HepG2 (cell line): ENCODE measurements around the gene LYRM4. TPM values are rescaled to one million over a fixed set of nuclear protein-coding genes. Genes with fewer than 3 reads are reported as not detected.

Experiments used
- ATAC-seq: fragments of 200-7000 bp; cut with Tn5 transposase; 3 replicates; pipeline ENCODE4 v1.9.1; 2020; ENCODE audit warnings: mild to moderate bottlenecking, moderate library complexity
- BruUV-seq: library from RNA; stranded (reverse); fragments of 400-500 nt; replicated peaks from 2 replicates; lab custom pipeline; 2021; lab: Mats Ljungman, UMichigan
- CTCF ChIA-PET: fragments of 300-600 bp; formaldehyde crosslinking; extraction: SDS; loops from one replicate; lab custom pipeline; 2021; ENCODE audit warnings: low total read pairs, inconsistent platforms, low intra/inter-chr PET ratio; lab: Yijun Ruan, JAX
- POLR2A ChIA-PET: fragments of 350-600 bp; sonication (Branson Sonifier 250); formaldehyde crosslinking; loops from one replicate; lab custom pipeline; 2020; ENCODE audit warnings: antibody characterized with exemption, inconsistent platforms; lab: Yijun Ruan, JAX
- DNase-seq: peaks from one replicate; pipeline ENCODE4 v3.0.0-alpha.2; 2015; ENCODE audit warnings: low spot score
- FAIRE-seq: peaks from 3 replicates; lab custom pipeline; 2011; peaks lifted over from hg19 to GRCh38; lab: Jason Lieb, UNC
- H2AFZ ChIP-seq: one replicate; pipeline ENCODE4 v1.6.1; 2011; ENCODE audit warnings: low read length, inconsistent platforms
- H3K27ac ChIP-seq: fragments of 300-600 bp; 3 replicates; pipeline ENCODE4 v1.8.0; 2011; ENCODE audit warnings: mixed run types, mild to moderate bottlenecking, mixed read lengths, low read length, inconsistent platforms; ENCODE audit not compliant: insufficient read depth; ENCODE audit errors: extremely low read length
- H3K27me3 ChIP-seq, 2 experiments: fragments of 200-600 bp in 1 of 2; 2 replicates in 1 of 2; 3 replicates in 1 of 2; pipeline versions ENCODE4 v1.6.0 to v1.8.0; 2011; ENCODE audit warnings: low read length in 2 of 2, mild to moderate bottlenecking in 2 of 2, moderate library complexity in 2 of 2, inconsistent platforms in 1 of 2; ENCODE audit not compliant: insufficient read depth in 2 of 2, control insufficient read depth in 1 of 2
- H3K36me3 ChIP-seq, 2 experiments: fragments of 200-600 bp in 1 of 2; replicated peaks in 1 of 2; 2 replicates in 1 of 2; 3 replicates in 1 of 2; pipeline versions ENCODE4 v1.5.1 to v1.8.0; 2011; ENCODE audit warnings: low read length in 2 of 2, inconsistent platforms in 1 of 2; ENCODE audit not compliant: insufficient read depth in 2 of 2, control insufficient read depth in 1 of 2
- H3K4me1 ChIP-seq: 2 replicates; pipeline ENCODE4 v1.5.1; 2012; ENCODE audit warnings: low read length, inconsistent platforms; ENCODE audit not compliant: insufficient read depth
- H3K4me2 ChIP-seq: 2 replicates; pipeline ENCODE4 v1.6.0; 2011; ENCODE audit warnings: low read depth, low read length, inconsistent platforms
- H3K4me3 ChIP-seq, 3 experiments: fragments of 200-600 bp in 1 of 3; sonication (generic), shearing (Covaris generic) in 1 of 3; replicated peaks in 1 of 3; 2 replicates each; pipeline ENCODE4 v1.5.1; 2011 to 2016; ENCODE audit warnings: low read length in 3 of 3, inconsistent platforms in 2 of 3, low read depth in 2 of 3, mild to moderate bottlenecking in 2 of 3, control low read depth in 1 of 3, mixed read lengths in 1 of 3; ENCODE audit not compliant: insufficient read depth in 1 of 3
- H3K79me2 ChIP-seq: one replicate; pipeline ENCODE4 v1.6.1; 2011; ENCODE audit warnings: low read length, inconsistent platforms; ENCODE audit not compliant: insufficient read depth
- H3K9ac ChIP-seq: 2 replicates; pipeline ENCODE4 v1.6.0; 2011; ENCODE audit warnings: mild to moderate bottlenecking, low read depth, low read length, inconsistent platforms; ENCODE audit not compliant: insufficient read depth
- H3K9me3 ChIP-seq: 2 replicates; pipeline ENCODE4 v1.5.1; 2012; ENCODE audit warnings: mild to moderate bottlenecking, low read length
- H4K20me1 ChIP-seq: 2 replicates; pipeline ENCODE4 v1.6.0; 2011; ENCODE audit warnings: inconsistent platforms, mild to moderate bottlenecking, low read length, moderate library complexity; ENCODE audit not compliant: insufficient read depth
- ARNT2 ChIP-seq: sonication (generic); formaldehyde crosslinking; IDR thresholded peaks from 2 replicates; pipeline ENCODE4 v1.8.0; 2022; ENCODE audit warnings: mild to moderate bottlenecking, low read depth, missing genetic modification reagents, moderate library complexity
- BHLHE40 ChIP-seq: IDR thresholded peaks from 2 replicates; pipeline ENCODE4 v1.6.1; 2011; ENCODE audit warnings: low read length, improper control_type of control experiment
- ISL2 ChIP-seq: sonication (generic); formaldehyde crosslinking; IDR thresholded peaks from 2 replicates; pipeline ENCODE4 v1.5.0; 2020; ENCODE audit warnings: missing genetic modification reagents
- MIER2 ChIP-seq: IDR thresholded peaks from 2 replicates; pipeline ENCODE4 v1.6.1; 2016; ENCODE audit warnings: missing biosample characterization, missing genetic modification reagents
- SOX5 ChIP-seq: IDR thresholded peaks from 2 replicates; pipeline ENCODE4 v1.6.1; 2016; ENCODE audit warnings: borderline replicate concordance
- YEATS4 ChIP-seq: sonication (generic); formaldehyde crosslinking; IDR thresholded peaks from 2 replicates; pipeline ENCODE4 v1.4.0; 2020; ENCODE audit warnings: missing genetic modification reagents, borderline replicate concordance
- ZEB1 ChIP-seq: IDR thresholded peaks from 2 replicates; pipeline ENCODE4 v1.6.1; 2012; ENCODE audit warnings: mild to moderate bottlenecking, low read depth, inconsistent platforms; ENCODE audit not compliant: insufficient replicate concordance
- ZFP36 ChIP-seq: fragments of 150-350 bp; IDR thresholded peaks from 2 replicates; pipeline ENCODE4 v1.6.1; 2018; ENCODE audit warnings: borderline replicate concordance, low read length, low read depth; ENCODE audit not compliant: partially characterized antibody
- ZFP36L2 ChIP-seq: sonication (generic); formaldehyde crosslinking; IDR thresholded peaks from 2 replicates; pipeline ENCODE4 v1.4.0; 2020; ENCODE audit warnings: missing genetic modification reagents
- ZFX ChIP-seq: sonication (generic); formaldehyde crosslinking; IDR thresholded peaks from 2 replicates; pipeline ENCODE4 v1.4.0; 2020; ENCODE audit warnings: mild to moderate bottlenecking, low read depth, missing genetic modification reagents, moderate library complexity
- ZNF10 ChIP-seq: sonication (generic); formaldehyde crosslinking; IDR thresholded peaks from 2 replicates; pipeline ENCODE4 v1.4.0; 2020; ENCODE audit warnings: mild to moderate bottlenecking, low read depth, missing genetic modification reagents, borderline replicate concordance
- ZNF547 ChIP-seq: sonication (generic); formaldehyde crosslinking; IDR thresholded peaks from 2 replicates; pipeline ENCODE4 v1.5.1; 2020; ENCODE audit warnings: mild to moderate bottlenecking, missing genetic modification reagents
- ZNF674 ChIP-seq: sonication (generic); formaldehyde crosslinking; IDR thresholded peaks from 2 replicates; pipeline ENCODE4 v1.5.0; 2020; ENCODE audit warnings: low read depth, mild to moderate bottlenecking, missing genetic modification reagents
- ZZZ3 ChIP-seq: sonication (generic); formaldehyde crosslinking; IDR thresholded peaks from 2 replicates; pipeline ENCODE4 v1.4.0; 2020; ENCODE audit warnings: missing genetic modification reagents, mild to moderate bottlenecking, borderline replicate concordance
- WGBS: methylation state at CpG from one replicate; pipeline ENCODE4 v1.1.6; 2017; ENCODE audit warnings: low lambda C conversion rate; 5-methylcytosine and 5-hydroxymethylcytosine counted together
- in situ Hi-C: cut with HindIII; loops from 2 replicates; pipeline ENCODE4 v1.10.0; 2017; ENCODE audit warnings: low pct_unique_long_range_greater_than_20kb; ENCODE audit not compliant: extremely low pct_ligation_motif_present
- intact Hi-C: fragments of 100-400 bp; cut with micrococcal nuclease; formaldehyde crosslinking; loops from one replicate; pipeline ENCODE4 v1.10.0; 2022; ENCODE audit not compliant: unreplicated experiment
- polyA plus RNA-seq, 8 experiments: library from polyadenylated mRNA; depleted of rRNA in 3 of 8; stranded (reverse) in 7 of 8; unstranded in 1 of 8; fragments of >200 nt; fragmentation: Illumina TruSeq in 4 of 8; extraction: Trizol in 4 of 8; gene quantifications; 2 replicates each; pipeline versions ENCODE4 v1.2.1 to v1.2.3, GENCODE V29; 2011 to 2016; ENCODE audit warnings: low read depth in 4 of 8, missing spikeins in 1 of 8, mixed read lengths in 1 of 8; ENCODE audit not compliant: insufficient read depth in 1 of 8
- total RNA-seq, 5 experiments: library from RNA; depleted of rRNA; stranded (reverse); fragments of >200 nt; fragmentation: Illumina TruSeq; extraction: Trizol; gene quantifications; 2 replicates each; pipeline ENCODE4 v1.2.3, GENCODE V29; 2016; ENCODE audit warnings: low read depth in 1 of 5
- TF ChIP-seq, protein P1 (sequence below): sonication (generic); formaldehyde crosslinking; IDR thresholded peaks from 2 replicates; pipeline ENCODE4 v1.4.0; 2020; ENCODE audit warnings: mild to moderate bottlenecking, missing genetic modification reagents
- TF ChIP-seq, protein P2 (sequence below): IDR thresholded peaks from 2 replicates; pipeline ENCODE4 v1.6.1; 2016; ENCODE audit warnings: low read depth, control low read depth
- TF ChIP-seq, protein P3 (sequence below): sonication (generic); formaldehyde crosslinking; IDR thresholded peaks from 2 replicates; pipeline ENCODE4 v1.4.0; 2020; ENCODE audit warnings: missing genetic modification reagents

The LYRM4 gene
- total and polyA plus RNA-seq, 2 of the 13 experiments (the other 11 are each of a cell fraction or from before 2014, with no cell fraction given), result 64.6 to 67.5 TPM

DNA sequence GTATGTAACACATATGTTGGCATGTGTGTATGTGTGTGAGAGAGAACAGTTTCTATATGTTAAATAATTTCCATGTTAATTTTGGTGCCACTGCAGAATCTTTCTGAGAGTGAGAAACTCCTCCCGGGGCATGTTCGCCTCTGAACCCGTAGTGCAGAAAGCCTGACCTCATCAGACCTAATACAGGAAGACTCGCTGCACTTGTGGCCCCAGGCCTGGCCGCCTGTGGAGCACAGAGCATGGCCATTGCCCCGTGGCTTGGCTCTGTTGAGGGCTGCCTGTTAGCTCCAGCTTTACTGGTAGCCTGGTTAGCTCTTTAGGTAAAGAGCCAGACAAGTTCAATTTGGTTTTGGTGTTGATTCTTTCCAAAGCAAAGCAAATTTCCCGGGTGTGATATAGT, 26.0 kb upstream of the LYRM4 start (continued):
- TF ChIP-seq, protein P1, sequence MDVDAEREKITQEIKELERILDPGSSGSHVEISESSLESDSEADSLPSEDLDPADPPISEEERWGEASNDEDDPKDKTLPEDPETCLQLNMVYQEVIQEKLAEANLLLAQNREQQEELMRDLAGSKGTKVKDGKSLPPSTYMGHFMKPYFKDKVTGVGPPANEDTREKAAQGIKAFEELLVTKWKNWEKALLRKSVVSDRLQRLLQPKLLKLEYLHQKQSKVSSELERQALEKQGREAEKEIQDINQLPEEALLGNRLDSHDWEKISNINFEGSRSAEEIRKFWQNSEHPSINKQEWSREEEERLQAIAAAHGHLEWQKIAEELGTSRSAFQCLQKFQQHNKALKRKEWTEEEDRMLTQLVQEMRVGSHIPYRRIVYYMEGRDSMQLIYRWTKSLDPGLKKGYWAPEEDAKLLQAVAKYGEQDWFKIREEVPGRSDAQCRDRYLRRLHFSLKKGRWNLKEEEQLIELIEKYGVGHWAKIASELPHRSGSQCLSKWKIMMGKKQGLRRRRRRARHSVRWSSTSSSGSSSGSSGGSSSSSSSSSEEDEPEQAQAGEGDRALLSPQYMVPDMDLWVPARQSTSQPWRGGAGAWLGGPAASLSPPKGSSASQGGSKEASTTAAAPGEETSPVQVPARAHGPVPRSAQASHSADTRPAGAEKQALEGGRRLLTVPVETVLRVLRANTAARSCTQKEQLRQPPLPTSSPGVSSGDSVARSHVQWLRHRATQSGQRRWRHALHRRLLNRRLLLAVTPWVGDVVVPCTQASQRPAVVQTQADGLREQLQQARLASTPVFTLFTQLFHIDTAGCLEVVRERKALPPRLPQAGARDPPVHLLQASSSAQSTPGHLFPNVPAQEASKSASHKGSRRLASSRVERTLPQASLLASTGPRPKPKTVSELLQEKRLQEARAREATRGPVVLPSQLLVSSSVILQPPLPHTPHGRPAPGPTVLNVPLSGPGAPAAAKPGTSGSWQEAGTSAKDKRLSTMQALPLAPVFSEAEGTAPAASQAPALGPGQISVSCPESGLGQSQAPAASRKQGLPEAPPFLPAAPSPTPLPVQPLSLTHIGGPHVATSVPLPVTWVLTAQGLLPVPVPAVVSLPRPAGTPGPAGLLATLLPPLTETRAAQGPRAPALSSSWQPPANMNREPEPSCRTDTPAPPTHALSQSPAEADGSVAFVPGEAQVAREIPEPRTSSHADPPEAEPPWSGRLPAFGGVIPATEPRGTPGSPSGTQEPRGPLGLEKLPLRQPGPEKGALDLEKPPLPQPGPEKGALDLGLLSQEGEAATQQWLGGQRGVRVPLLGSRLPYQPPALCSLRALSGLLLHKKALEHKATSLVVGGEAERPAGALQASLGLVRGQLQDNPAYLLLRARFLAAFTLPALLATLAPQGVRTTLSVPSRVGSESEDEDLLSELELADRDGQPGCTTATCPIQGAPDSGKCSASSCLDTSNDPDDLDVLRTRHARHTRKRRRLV (CRISPR knock-in tag), result no peak
- TF ChIP-seq SOX5 (CRISPR knock-in tag), result no peak

DNA sequence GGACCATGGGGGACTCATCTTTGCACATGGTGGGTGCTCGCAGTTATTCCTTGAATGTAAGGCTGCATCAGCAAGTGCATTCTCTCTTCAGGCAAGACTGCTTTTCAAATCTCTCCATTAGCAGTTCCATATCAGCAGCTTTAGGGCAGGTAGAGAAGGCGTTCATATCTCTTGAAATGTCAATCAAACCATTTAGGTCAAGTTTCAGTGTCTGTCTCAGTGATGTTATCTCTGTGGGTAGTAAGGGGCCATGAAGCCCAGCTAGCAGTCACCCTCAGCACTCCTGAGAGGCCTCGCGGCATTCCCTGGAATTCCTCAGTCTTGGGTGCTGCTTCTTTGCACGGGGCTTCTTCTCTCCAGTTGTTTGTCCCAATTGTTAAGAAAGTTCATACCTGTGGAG, 24.8 kb upstream of the LYRM4 start:
- no peak for FAIRE-seq
- H4K20me1 ChIP-seq, result no peaks in the 10 kb centered on the region
- no peak for ATAC-seq
- in situ Hi-C loops, result no loop called here
- WGBS, result 91% methylated on average over 5 of the region's 5 CpGs
- no peaks in the 10 kb centered on the region for H3K27me3 ChIP-seq
- H3K79me2 ChIP-seq, result peaks cover 5% of the 10 kb centered on the region
- no peak overlapping the region for H3K4me3 ChIP-seq
- H3K9ac ChIP-seq, result no peak overlapping the region
- POLR2A ChIA-PET, result no interaction called here
- no peaks in the 10 kb centered on the region for H3K36me3 ChIP-seq
- no peak overlapping the region for H3K4me2 ChIP-seq
- BruUV-seq, result no TSS peak
- H3K4me1 ChIP-seq, result peaks cover 6% of the 10 kb centered on the region
- H2AFZ ChIP-seq, result no peak overlapping the region
- intact Hi-C loops, result no loop called here
- no peak for DNase-seq
- CTCF ChIA-PET, result no interaction called here
- H3K27ac ChIP-seq, result no peak overlapping the region
- H3K9me3 ChIP-seq, result no peaks in the 10 kb centered on the region
- TF ChIP-seq ZFP36 (no peak), BHLHE40 (no peak), ZZZ3 (CRISPR knock-in tag) (no peak), ZFP36L2 (CRISPR knock-in tag) (no peak), YEATS4 (no peak), ARNT2 (CRISPR knock-in tag) (no peak), ZEB1 (no peak), ZNF674 (CRISPR knock-in tag) (no peak), ZNF547 (no peak), MIER2 (CRISPR knock-in tag) (no peak), ZFX (CRISPR knock-in tag) (no peak), ZNF10 (no peak), ISL2 (CRISPR knock-in tag) (no peak)
- TF ChIP-seq, protein P2, sequence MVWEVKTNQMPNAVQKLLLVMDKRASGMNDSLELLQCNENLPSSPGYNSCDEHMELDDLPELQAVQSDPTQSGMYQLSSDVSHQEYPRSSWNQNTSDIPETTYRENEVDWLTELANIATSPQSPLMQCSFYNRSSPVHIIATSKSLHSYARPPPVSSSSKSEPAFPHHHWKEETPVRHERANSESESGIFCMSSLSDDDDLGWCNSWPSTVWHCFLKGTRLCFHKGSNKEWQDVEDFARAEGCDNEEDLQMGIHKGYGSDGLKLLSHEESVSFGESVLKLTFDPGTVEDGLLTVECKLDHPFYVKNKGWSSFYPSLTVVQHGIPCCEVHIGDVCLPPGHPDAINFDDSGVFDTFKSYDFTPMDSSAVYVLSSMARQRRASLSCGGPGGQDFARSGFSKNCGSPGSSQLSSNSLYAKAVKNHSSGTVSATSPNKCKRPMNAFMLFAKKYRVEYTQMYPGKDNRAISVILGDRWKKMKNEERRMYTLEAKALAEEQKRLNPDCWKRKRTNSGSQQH, result no peak
- TF ChIP-seq, protein P3, sequence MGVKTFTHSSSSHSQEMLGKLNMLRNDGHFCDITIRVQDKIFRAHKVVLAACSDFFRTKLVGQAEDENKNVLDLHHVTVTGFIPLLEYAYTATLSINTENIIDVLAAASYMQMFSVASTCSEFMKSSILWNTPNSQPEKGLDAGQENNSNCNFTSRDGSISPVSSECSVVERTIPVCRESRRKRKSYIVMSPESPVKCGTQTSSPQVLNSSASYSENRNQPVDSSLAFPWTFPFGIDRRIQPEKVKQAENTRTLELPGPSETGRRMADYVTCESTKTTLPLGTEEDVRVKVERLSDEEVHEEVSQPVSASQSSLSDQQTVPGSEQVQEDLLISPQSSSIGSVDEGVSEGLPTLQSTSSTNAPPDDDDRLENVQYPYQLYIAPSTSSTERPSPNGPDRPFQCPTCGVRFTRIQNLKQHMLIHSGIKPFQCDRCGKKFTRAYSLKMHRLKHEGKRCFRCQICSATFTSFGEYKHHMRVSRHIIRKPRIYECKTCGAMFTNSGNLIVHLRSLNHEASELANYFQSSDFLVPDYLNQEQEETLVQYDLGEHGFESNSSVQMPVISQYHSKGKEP (CRISPR knock-in tag), result no peak
